Loucy (cell line): ENCODE data around the gene RHOU.

Source experiments
- H2AFZ ChIP-seq: fragments of 200-600 bp; sonication (generic); 2 replicates; pipeline ENCODE4 v1.6.0; 2016; ENCODE audit warnings: antibody characterized with exemption, mild to moderate bottlenecking, low read length, moderate library complexity
- H3F3A ChIP-seq: fragments of 200-600 bp; 2 replicates; pipeline ENCODE4 v1.6.0; 2016; ENCODE audit warnings: antibody characterized with exemption, low read depth, mild to moderate bottlenecking
- H3K27me3 ChIP-seq: fragments of 200-600 bp; sonication (generic); 2 replicates; pipeline ENCODE4 v1.6.1; 2014; ENCODE audit warnings: low read length, mild to moderate bottlenecking; ENCODE audit not compliant: insufficient read depth, poor library complexity, severe bottlenecking
- H3K36me3 ChIP-seq: fragments of 200-600 bp; sonication (generic); 2 replicates; pipeline ENCODE4 v1.6.1; 2016; ENCODE audit warnings: low read length; ENCODE audit not compliant: insufficient read depth
- H3K4me1 ChIP-seq: fragments of 200-600 bp; sonication (generic); 2 replicates; pipeline ENCODE4 v1.5.1; 2014; ENCODE audit warnings: low read length, mild to moderate bottlenecking; ENCODE audit not compliant: insufficient read depth, poor library complexity, severe bottlenecking
- H3K4me2 ChIP-seq: fragments of 200-600 bp; sonication (generic); 2 replicates; pipeline ENCODE4 v1.6.0; 2014; ENCODE audit warnings: antibody characterized with exemption, low read length, low read depth, mild to moderate bottlenecking; ENCODE audit not compliant: poor library complexity, severe bottlenecking
- H3K4me3 ChIP-seq: fragments of 200-600 bp; sonication (generic); 2 replicates; pipeline ENCODE4 v1.5.1; 2014; ENCODE audit warnings: low read length, mild to moderate bottlenecking, mixed read lengths; ENCODE audit not compliant: poor library complexity, severe bottlenecking
- H3K79me2 ChIP-seq: fragments of 200-600 bp; sonication (generic); 2 replicates; pipeline ENCODE4 v1.6.1; 2014; ENCODE audit warnings: low read length; ENCODE audit not compliant: insufficient read depth
- H3K9ac ChIP-seq: fragments of 200-600 bp; sonication (generic); 2 replicates; pipeline ENCODE4 v1.6.0; 2014; ENCODE audit warnings: mild to moderate bottlenecking, low read depth, low read length, moderate library complexity; ENCODE audit not compliant: poor library complexity, severe bottlenecking
- H3K9me2 ChIP-seq: fragments of 200-600 bp; sonication (generic); replicated peaks from 2 replicates; pipeline ENCODE4 v1.6.1; 2016; ENCODE audit warnings: low read depth, low read length, mixed read lengths
- H3K9me3 ChIP-seq: fragments of 200-600 bp; sonication (generic); 2 replicates; pipeline ENCODE4 v1.6.1; 2014; ENCODE audit warnings: mild to moderate bottlenecking, antibody characterized with exemption, low read length, low read depth; ENCODE audit not compliant: insufficient read depth
- H4K20me1 ChIP-seq: fragments of 200-600 bp; sonication (generic); 2 replicates; pipeline ENCODE4 v1.6.0; 2014; ENCODE audit warnings: antibody characterized with exemption, low read length, mild to moderate bottlenecking; ENCODE audit not compliant: insufficient read depth, poor library complexity, severe bottlenecking
- CTCF ChIP-seq: fragments of 200-600 bp; sonication (generic); conservative IDR thresholded peaks from 2 replicates; pipeline ENCODE4 v1.5.1; 2014; ENCODE audit warnings: mild to moderate bottlenecking, antibody characterized with exemption, low read length
- EZH2phosphoT487 ChIP-seq: fragments of 200-600 bp; IDR thresholded peaks from 2 replicates; pipeline ENCODE4 v1.6.1; 2018; ENCODE audit warnings: antibody characterized with exemption, mild to moderate bottlenecking, moderate library complexity, borderline replicate concordance

Gene RHOU

GRCh38 chr1:228751360-228752098 is 16.2 kb downstream of the RHOU start:
- Histone ChIP-seq H3K9me3 (no peaks in the 10 kb centered on the region), H2AFZ (no peak overlapping the region), H3F3A (no peaks in the 10 kb centered on the region), H3K79me2 (no peaks in the 10 kb centered on the region), H3K27me3 (peaks cover 26% of the 10 kb centered on the region), H3K4me3 (no peak overlapping the region), H4K20me1 (no peaks in the 10 kb centered on the region), H3K4me2 (no peak overlapping the region), H3K4me1 (peaks cover 18% of the 10 kb centered on the region), H3K9me2 (no peaks in the 10 kb centered on the region), H3K9ac (no peak overlapping the region), H3K36me3 (no peaks in the 10 kb centered on the region)
- TF ChIP-seq CTCF (no peak), EZH2phosphoT487 (no peak)

GRCh38 chr1:228752258-228752657 is 17.0 kb downstream of the RHOU start:
- Histone ChIP-seq H2AFZ (no peak overlapping the region), H3K9me3 (no peaks in the 10 kb centered on the region), H3K79me2 (no peaks in the 10 kb centered on the region), H3K27me3 (peaks cover 26% of the 10 kb centered on the region), H3K36me3 (no peaks in the 10 kb centered on the region), H3K4me2 (no peak overlapping the region), H3K4me1 (peaks cover 18% of the 10 kb centered on the region), H3K9ac (no peak overlapping the region), H3F3A (no peaks in the 10 kb centered on the region), H3K4me3 (no peak overlapping the region), H3K9me2 (no peaks in the 10 kb centered on the region), H4K20me1 (no peaks in the 10 kb centered on the region)
- TF ChIP-seq EZH2phosphoT487 (no peak), CTCF (no peak)

- Histone ChIP-seq H3K4me3 (no peak overlapping the region), H3K9ac (no peak overlapping the region), H3K27me3 (peaks cover 26% of the 10 kb centered on the region), H2AFZ (no peak overlapping the region), H3K9me2 (no peaks in the 10 kb centered on the region), H3K4me2 (no peak overlapping the region), H3K9me3 (no peaks in the 10 kb centered on the region), H3F3A (no peaks in the 10 kb centered on the region), H3K79me2 (no peaks in the 10 kb centered on the region), H4K20me1 (no peaks in the 10 kb centered on the region), H3K36me3 (no peaks in the 10 kb centered on the region), H3K4me1 (peaks cover 16% of the 10 kb centered on the region)
- TF ChIP-seq EZH2phosphoT487 (no peak), CTCF (no peak)
Measured at GRCh38 chr1:228752675-228753265, 17.5 kb downstream of the RHOU start.
